ENCODE measurements around the gene DSCAM. TPM values are rescaled to one million over a fixed set of nuclear protein-coding genes. Genes with fewer than 3 reads are reported as not detected.

Gene DSCAM
- total RNA-seq, 1 experiment from 2014 or later: 0.33 TPM

DNA sequence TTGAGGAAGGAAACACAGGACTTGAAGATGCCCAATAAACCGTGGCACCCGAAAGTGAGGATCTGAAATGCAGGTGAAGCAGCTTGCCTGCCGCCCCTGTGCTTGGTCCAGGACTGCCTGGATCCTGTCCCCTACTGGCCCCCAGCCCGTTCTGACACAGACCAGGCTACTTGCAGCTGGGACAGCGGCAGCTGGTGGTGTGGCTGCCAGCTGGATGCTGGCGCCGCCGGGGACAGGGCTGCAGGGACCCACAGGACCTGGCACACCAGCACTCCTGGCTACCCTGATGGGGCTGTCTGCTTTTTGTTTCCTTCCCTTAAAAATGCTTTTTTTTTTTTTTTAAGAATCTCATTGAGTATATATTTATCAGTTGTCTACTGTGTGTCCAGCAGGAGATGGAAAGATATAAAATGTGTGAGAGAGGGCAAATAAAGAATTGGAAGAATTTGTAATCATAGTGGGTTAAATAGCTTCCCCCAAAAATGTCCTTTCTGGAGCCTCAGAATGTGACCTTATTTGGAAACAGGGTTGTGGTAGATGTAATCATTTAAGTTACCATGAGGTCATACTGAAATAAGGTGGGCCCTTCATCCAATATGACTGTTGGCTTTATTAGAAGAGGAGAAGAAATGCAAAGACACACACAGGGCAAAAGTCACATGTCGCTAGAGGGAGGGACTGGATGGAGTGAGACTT, 165.6 kb downstream of the DSCAM start:
- no peak overlapping the region for H3K4me3 Mint-ChIP-seq (ENCODE audit: unreplicated experiment)
- intact Hi-C loops (cut with micrococcal nuclease): no loop called here

GRCh38 chr21:40680311-40680710, 166.6 kb downstream of the DSCAM start:
- no TSS peak for BruUV-seq (replicated peaks)
- POLR2A ChIA-PET: no interaction called here
- Mint-ChIP-seq H3K9me3 (ENCODE audit: unreplicated experiment) (peaks cover 20% of the 10 kb centered on the region), H3K27me3 (ENCODE audit: insufficient read depth, unreplicated experiment) (no peaks in the 10 kb centered on the region), H3K36me3 (ENCODE audit: insufficient read depth, unreplicated experiment) (no peaks in the 10 kb centered on the region), H3K4me3 (ENCODE audit: unreplicated experiment) (no peak overlapping the region), H3K4me1 (ENCODE audit: insufficient read depth, unreplicated experiment) (no peaks in the 10 kb centered on the region), H3K27ac (ENCODE audit: low read depth, unreplicated experiment) (no peak overlapping the region)
- no peak for DNase-seq (ENCODE audit: unreplicated experiment)
- intact Hi-C loops (cut with micrococcal nuclease): no loop called here
- no peak for TF ChIP-seq CTCF (IDR thresholded peaks at IDR 0.05; ENCODE audit: unreplicated experiment)
- CTCF ChIA-PET: no interaction called here

More for the DNA sequence above, 165.6 kb downstream of the DSCAM start:
- no peak for DNase-seq (ENCODE audit: unreplicated experiment)
- Mint-ChIP-seq H3K27me3 (ENCODE audit: insufficient read depth, unreplicated experiment) (no peaks in the 10 kb centered on the region), H3K9me3 (ENCODE audit: unreplicated experiment) (peaks cover 25% of the 10 kb centered on the region), H3K36me3 (ENCODE audit: insufficient read depth, unreplicated experiment) (no peaks in the 10 kb centered on the region), H3K27ac (ENCODE audit: low read depth, unreplicated experiment) (no peak overlapping the region), H3K4me1 (ENCODE audit: insufficient read depth, unreplicated experiment) (no peaks in the 10 kb centered on the region)
- CTCF ChIA-PET: no interaction called here
- no TSS peak for BruUV-seq (replicated peaks)
- TF ChIP-seq CTCF (IDR thresholded peaks at IDR 0.05; ENCODE audit: unreplicated experiment): no peak
- POLR2A ChIA-PET: no interaction called here

GRCh38 chr21:40678681-40679284, 168.2 kb downstream of the DSCAM start:
- TF ChIP-seq CTCF (IDR thresholded peaks at IDR 0.05; ENCODE audit: unreplicated experiment): no peak
- Mint-ChIP-seq H3K27ac (ENCODE audit: low read depth, unreplicated experiment) (no peak overlapping the region), H3K4me1 (ENCODE audit: insufficient read depth, unreplicated experiment) (no peaks in the 10 kb centered on the region), H3K27me3 (ENCODE audit: insufficient read depth, unreplicated experiment) (no peaks in the 10 kb centered on the region), H3K4me3 (ENCODE audit: unreplicated experiment) (peak overlapping the region; percentile 39), H3K9me3 (ENCODE audit: unreplicated experiment) (peaks cover 20% of the 10 kb centered on the region), H3K36me3 (ENCODE audit: insufficient read depth, unreplicated experiment) (no peaks in the 10 kb centered on the region)
- ChIA-PET CTCF (interaction anchor here (0.6 to 0.7 kb wide), 2 partner anchors 527 to 623 kb away, joined by 3 read pairs; no protein-coding TSS in a partner anchor), POLR2A (interaction anchor here (1.7 kb wide), 1 partner anchor 9 kb away, joined by 4 read pairs; no protein-coding TSS in a partner anchor)
- no TSS peak for BruUV-seq (replicated peaks)
- no peak for DNase-seq (ENCODE audit: unreplicated experiment)
- intact Hi-C loops (cut with micrococcal nuclease): no loop called here

- intact Hi-C loops (cut with micrococcal nuclease): no loop called here
- TF ChIP-seq CTCF (IDR thresholded peaks at IDR 0.05; ENCODE audit: unreplicated experiment): no peak
- BruUV-seq (replicated peaks): no TSS peak
- no peak overlapping the region for H3K27ac Mint-ChIP-seq (ENCODE audit: low read depth, unreplicated experiment)
- H3K27me3 Mint-ChIP-seq (ENCODE audit: insufficient read depth, unreplicated experiment): no peaks in the 10 kb centered on the region
- peaks cover 13% of the 10 kb centered on the region for H3K9me3 Mint-ChIP-seq (ENCODE audit: unreplicated experiment)
- H3K4me3 Mint-ChIP-seq (ENCODE audit: unreplicated experiment): no peak overlapping the region
- no peaks in the 10 kb centered on the region for H3K4me1 Mint-ChIP-seq (ENCODE audit: insufficient read depth, unreplicated experiment)
- ChIA-PET POLR2A (no interaction called here), CTCF (interaction anchor here (1.4 kb wide), 1 partner anchor 394 kb away, joined by 3 read pairs; no protein-coding TSS in a partner anchor)
- H3K36me3 Mint-ChIP-seq (ENCODE audit: insufficient read depth, unreplicated experiment): no peaks in the 10 kb centered on the region
- DNase-seq (ENCODE audit: unreplicated experiment): no peak
Observed at GRCh38 chr21:40675017-40675416, 171.9 kb downstream of the DSCAM start.

Measured in MCF 10A (cell line).